DOHH2 (cell line): ENCODE data around the gene MFSD2B.
A peak's percentile ranks its signal among the peaks of the same experiment; 100 is the strongest.

ENCODE experiments used
- H3F3A ChIP-seq: fragments of 200-600 bp; sonication (generic), shearing (Covaris generic); 2 replicates; pipeline ENCODE4 v1.6.0; 2016; ENCODE audit warnings: antibody characterized with exemption, mild to moderate bottlenecking; ENCODE audit not compliant: control insufficient read depth, insufficient read depth
- H3K27ac ChIP-seq: fragments of 200-600 bp; sonication (generic); 2 replicates; pipeline ENCODE4 v1.5.1; 2014; ENCODE audit warnings: low read depth, mild to moderate bottlenecking, low read length, moderate library complexity
- H3K27me3 ChIP-seq: fragments of 200-600 bp; sonication (generic); 2 replicates; pipeline ENCODE4 v1.6.1; 2014; ENCODE audit warnings: mild to moderate bottlenecking, low read length, mixed read lengths; ENCODE audit not compliant: control insufficient read depth
- H3K36me3 ChIP-seq: fragments of 200-600 bp; sonication (generic); 2 replicates; pipeline ENCODE4 v1.6.1; 2014; ENCODE audit warnings: mild to moderate bottlenecking, low read length, moderate library complexity, mixed read lengths; ENCODE audit not compliant: control insufficient read depth
- H3K4me1 ChIP-seq: fragments of 200-600 bp; sonication (generic); 2 replicates; pipeline ENCODE4 v1.6.1; 2014; ENCODE audit warnings: mild to moderate bottlenecking, low read length, mixed read lengths; ENCODE audit not compliant: control insufficient read depth
- H3K4me2 ChIP-seq: fragments of 200-600 bp; sonication (generic); 2 replicates; pipeline ENCODE4 v1.6.0; 2014; ENCODE audit warnings: mild to moderate bottlenecking, low read length, moderate library complexity
- H3K4me3 ChIP-seq: fragments of 200-600 bp; sonication (generic); 2 replicates; pipeline ENCODE4 v1.5.1; 2014; ENCODE audit warnings: mild to moderate bottlenecking, low read length, mixed read lengths
- H3K79me2 ChIP-seq: fragments of 200-600 bp; sonication (generic); 2 replicates; pipeline ENCODE4 v1.6.1; 2014; ENCODE audit warnings: mild to moderate bottlenecking, low read length, mixed read lengths; ENCODE audit not compliant: control insufficient read depth
- H3K9me2 ChIP-seq: fragments of 200-600 bp; sonication (generic); replicated peaks from 2 replicates; pipeline ENCODE4 v1.6.1; 2014; ENCODE audit warnings: mild to moderate bottlenecking, low read length, mixed read lengths; ENCODE audit not compliant: control insufficient read depth
- H3K9me3 ChIP-seq: fragments of 200-600 bp; sonication (generic); 2 replicates; pipeline ENCODE4 v1.6.1; 2014; ENCODE audit warnings: antibody characterized with exemption, low read length, mixed read lengths; ENCODE audit not compliant: control insufficient read depth, insufficient read depth
- H4K20me1 ChIP-seq: fragments of 200-600 bp; sonication (generic); 2 replicates; pipeline ENCODE4 v1.6.0; 2014; ENCODE audit warnings: low read depth, mild to moderate bottlenecking, antibody characterized with exemption, low read length, moderate library complexity; ENCODE audit not compliant: control insufficient read depth, insufficient read depth
- EZH2phosphoT487 ChIP-seq: fragments of 200-600 bp; sonication (generic); IDR thresholded peaks from 2 replicates; pipeline ENCODE4 v1.6.1; 2017; ENCODE audit warnings: borderline replicate concordance, mild to moderate bottlenecking, antibody characterized with exemption, low read length, moderate library complexity, mixed read lengths
- TF ChIP-seq, protein P1 (sequence below): fragments of 200-600 bp; sonication (generic); IDR thresholded peaks from one replicate; pipeline ENCODE4 v1.5.1; 2014; ENCODE audit warnings: antibody characterized with exemption, mild to moderate bottlenecking, low read depth, low read length; ENCODE audit not compliant: poor library complexity, severe bottlenecking

MFSD2B gene

DNA sequence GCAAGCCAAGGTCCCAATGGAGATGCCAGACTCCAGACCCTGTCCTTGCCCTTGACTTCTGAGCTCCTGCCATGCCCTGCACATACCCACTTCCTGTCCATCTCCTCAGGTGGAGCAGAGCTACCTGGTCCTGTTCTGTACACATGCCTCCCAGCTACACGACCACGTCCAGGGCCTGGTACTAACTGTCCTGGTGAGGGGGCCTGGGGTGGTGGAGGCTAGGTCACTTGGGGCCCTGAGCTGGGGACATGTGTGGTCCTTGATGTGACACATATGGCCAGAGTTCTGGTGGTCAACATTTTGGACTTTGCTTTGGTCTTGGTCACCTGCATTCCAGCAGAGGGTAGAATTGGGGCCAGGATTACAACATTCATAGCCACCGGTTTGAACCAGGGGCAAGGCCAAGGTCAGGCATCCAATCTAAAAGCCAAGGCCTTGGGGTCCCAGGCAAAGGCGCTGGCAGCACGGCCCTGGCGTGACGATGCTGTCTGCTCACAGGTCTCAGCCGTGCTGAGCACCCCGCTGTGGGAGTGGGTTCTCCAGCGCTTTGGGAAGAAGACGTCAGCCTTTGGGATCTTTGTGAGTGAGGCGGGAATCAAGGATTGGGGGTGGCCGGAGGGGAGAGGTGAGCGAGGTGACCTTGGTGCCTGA is 12.6 kb downstream of the MFSD2B start:
- no peak overlapping the region for H3K27ac ChIP-seq
- no peaks in the 10 kb centered on the region for H3F3A ChIP-seq

DNA sequence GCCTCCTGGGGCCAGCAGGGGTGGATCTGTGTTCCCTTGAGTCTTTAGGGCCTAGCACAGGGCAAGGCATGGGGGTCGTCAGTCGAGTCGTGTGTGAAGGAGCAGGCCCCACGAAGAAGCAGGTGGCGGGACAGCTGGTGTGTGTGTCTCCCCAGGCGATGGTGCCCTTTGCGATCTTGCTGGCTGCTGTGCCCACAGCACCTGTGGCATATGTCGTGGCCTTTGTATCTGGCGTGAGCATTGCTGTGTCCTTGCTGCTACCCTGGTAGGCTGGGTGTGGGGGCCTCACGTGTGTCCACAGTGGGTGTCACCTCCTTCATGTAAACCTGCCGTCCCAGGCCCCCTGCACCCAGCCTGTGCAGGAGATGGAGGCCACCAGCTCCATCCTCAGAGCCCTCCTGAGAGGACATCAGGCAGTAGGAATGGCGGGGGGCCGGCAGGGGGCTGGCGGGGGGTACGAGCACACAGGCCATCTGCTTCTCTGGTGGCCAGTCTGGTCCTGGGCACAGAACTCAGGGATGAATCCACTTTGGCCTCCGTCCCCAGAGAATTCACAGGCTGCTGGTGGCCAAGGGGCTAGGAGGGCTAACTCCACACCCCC is 13.2 kb downstream of the MFSD2B start:
- H3K4me2 ChIP-seq, result no peak overlapping the region
- H3K9me3 ChIP-seq, result no peaks in the 10 kb centered on the region
- no peaks in the 10 kb centered on the region for H3F3A ChIP-seq
- H3K27me3 ChIP-seq, result no peaks in the 10 kb centered on the region
- H3K79me2 ChIP-seq, result no peaks in the 10 kb centered on the region
- TF ChIP-seq, protein P1, sequence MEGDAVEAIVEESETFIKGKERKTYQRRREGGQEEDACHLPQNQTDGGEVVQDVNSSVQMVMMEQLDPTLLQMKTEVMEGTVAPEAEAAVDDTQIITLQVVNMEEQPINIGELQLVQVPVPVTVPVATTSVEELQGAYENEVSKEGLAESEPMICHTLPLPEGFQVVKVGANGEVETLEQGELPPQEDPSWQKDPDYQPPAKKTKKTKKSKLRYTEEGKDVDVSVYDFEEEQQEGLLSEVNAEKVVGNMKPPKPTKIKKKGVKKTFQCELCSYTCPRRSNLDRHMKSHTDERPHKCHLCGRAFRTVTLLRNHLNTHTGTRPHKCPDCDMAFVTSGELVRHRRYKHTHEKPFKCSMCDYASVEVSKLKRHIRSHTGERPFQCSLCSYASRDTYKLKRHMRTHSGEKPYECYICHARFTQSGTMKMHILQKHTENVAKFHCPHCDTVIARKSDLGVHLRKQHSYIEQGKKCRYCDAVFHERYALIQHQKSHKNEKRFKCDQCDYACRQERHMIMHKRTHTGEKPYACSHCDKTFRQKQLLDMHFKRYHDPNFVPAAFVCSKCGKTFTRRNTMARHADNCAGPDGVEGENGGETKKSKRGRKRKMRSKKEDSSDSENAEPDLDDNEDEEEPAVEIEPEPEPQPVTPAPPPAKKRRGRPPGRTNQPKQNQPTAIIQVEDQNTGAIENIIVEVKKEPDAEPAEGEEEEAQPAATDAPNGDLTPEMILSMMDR, result no peak
- TF ChIP-seq EZH2phosphoT487, result no peak
- no peaks in the 10 kb centered on the region for H4K20me1 ChIP-seq
- H3K4me3 ChIP-seq, result no peak overlapping the region
- H3K27ac ChIP-seq, result no peak overlapping the region
- H3K36me3 ChIP-seq, result peaks cover 8% of the 10 kb centered on the region; the same call in 1 of the 2 replicates
- no peaks in the 10 kb centered on the region for H3K9me2 ChIP-seq
- H3K4me1 ChIP-seq, result no peaks in the 10 kb centered on the region

More for the DNA sequence above, 12.6 kb downstream of the MFSD2B start:
- Histone ChIP-seq H3K79me2 (no peaks in the 10 kb centered on the region), H3K4me2 (no peak overlapping the region), H4K20me1 (no peaks in the 10 kb centered on the region), H3K4me1 (no peaks in the 10 kb centered on the region), H3K36me3 (peaks cover 5% of the 10 kb centered on the region; the same call in 1 of the 2 replicates), H3K4me3 (no peak overlapping the region), H3K27me3 (no peaks in the 10 kb centered on the region), H3K9me2 (no peaks in the 10 kb centered on the region), H3K9me3 (no peaks in the 10 kb centered on the region)
- TF ChIP-seq EZH2phosphoT487, result no peak
- TF ChIP-seq, protein P1, result no peak

DNA sequence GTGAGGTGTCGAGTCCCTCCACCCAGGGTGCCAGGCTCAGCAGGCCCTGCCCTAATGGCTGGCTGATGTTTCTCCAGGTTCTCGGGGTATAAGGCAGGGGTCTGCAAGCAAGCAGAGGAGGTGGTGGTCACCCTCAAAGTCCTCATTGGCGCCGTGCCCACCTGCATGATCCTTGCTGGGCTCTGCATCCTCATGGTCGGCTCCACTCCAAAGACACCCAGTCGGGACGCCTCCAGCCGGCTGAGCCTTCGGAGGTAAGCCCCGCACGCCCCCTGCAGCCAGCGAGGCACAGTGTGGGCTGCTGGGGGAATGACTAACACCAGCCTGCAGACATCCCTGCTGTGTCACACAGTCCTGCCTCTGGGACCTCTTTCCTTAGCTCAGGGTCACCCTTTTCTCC is 14.1 kb downstream of the MFSD2B start:
- no peaks in the 10 kb centered on the region for H3K79me2 ChIP-seq
- no peak overlapping the region for H3K4me2 ChIP-seq
- no peaks in the 10 kb centered on the region for H3F3A ChIP-seq
- no peaks in the 10 kb centered on the region for H3K9me2 ChIP-seq
- H3K27ac ChIP-seq, result no peak overlapping the region
- no peaks in the 10 kb centered on the region for H3K4me1 ChIP-seq
- peaks cover 13% of the 10 kb centered on the region for H3K36me3 ChIP-seq
- H3K4me3 ChIP-seq, result no peak overlapping the region
- no peaks in the 10 kb centered on the region for H4K20me1 ChIP-seq
- H3K9me3 ChIP-seq, result no peaks in the 10 kb centered on the region
- TF ChIP-seq, protein P1, result peak; percentile 7
- no peak for TF ChIP-seq EZH2phosphoT487
- no peaks in the 10 kb centered on the region for H3K27me3 ChIP-seq
